DMS 273 (cell line): ENCODE results near the gene PPM1L.
A peak's percentile ranks its signal among the peaks of the same experiment; 100 is the strongest.

ENCODE experiments used
- DNase-seq: peaks from one replicate; lab custom pipeline; 2025; ENCODE audit not compliant: unreplicated experiment; lab: John Stamatoyannopoulos, UW

Gene PPM1L

GRCh38 chr3:160842021-160843005 is 86.3 kb downstream of the PPM1L start:
- no peak for DNase-seq

DNA sequence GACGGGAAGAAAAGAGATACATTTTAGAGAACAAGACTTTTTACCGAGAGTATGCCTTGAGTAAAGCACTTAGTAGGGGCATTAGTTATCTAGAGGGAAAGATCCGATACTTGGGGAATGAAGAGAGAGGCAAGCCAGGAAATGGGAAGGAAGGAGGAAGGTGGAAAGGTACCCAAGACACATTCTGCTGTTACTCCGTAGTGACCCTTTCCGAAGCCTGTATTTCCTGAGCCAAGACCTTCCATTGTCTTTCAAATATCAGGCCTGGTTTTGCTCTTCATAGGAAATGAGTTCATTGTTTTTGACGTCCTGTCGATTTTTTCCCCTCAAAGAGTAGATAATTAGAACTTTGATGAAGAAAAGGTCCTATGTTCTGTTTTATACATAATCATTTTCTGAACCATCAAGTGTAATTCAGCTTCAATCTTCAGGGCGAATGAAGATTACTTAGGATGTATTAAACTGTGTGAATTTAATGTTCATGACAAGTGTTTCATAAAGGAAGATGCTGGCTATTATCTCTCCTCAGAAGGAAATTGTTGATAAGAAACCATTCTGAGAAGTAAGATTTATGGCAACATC is 95.7 kb downstream of the PPM1L start:
- no peak for DNase-seq

GRCh38 chr3:160852856-160853255 is 96.8 kb downstream of the PPM1L start:
- no peak for DNase-seq

DNA sequence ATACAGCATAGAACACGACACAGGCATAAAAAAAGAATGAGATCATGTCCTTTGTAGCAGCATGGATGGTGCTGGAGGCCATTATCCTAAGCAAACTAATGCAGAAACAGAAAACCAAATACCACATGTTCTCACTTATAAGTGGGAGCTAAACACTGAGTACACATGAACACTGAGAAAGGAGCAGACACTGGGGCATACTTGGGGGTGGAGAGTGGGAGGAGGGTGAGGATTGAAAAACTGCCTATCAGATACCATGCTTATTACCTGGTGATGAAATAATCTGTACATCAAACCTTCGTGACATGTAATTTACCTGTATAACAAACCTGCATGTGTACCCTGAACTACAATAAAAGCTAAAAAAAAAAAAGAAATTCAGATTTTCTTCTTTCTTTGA is 100.4 kb downstream of the PPM1L start:
- no peak for DNase-seq

DNA sequence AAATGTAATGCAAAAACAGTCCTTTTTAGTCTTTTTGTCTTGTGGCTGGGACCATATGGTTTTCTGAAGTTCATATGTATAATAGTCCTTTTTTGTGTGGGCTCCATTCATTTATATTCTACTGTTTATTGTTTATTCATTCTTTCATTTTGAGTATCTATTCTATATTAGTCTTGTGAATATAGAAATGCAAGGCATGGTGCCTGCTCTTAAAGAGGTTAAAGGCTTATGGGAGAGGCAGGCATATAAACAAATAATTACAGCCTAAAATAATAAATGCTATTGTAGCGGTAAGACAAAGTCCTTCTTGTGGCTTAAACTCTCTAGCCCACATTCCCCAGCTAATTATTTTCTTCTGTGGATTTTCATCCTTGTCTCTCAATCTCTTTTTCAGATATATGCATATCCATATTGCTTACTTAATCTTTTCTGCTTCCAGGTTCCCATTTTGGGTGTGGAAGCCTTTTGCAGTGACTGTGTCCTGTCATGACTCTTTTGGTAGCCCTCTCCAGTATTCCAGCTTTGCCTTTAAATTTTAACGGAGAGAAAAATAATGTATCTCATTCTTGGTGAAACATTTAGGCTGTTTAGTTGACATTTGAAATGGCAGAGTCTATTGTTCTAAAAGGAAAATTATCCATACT is 101.6 kb downstream of the PPM1L start:
- no peak for DNase-seq

DNA sequence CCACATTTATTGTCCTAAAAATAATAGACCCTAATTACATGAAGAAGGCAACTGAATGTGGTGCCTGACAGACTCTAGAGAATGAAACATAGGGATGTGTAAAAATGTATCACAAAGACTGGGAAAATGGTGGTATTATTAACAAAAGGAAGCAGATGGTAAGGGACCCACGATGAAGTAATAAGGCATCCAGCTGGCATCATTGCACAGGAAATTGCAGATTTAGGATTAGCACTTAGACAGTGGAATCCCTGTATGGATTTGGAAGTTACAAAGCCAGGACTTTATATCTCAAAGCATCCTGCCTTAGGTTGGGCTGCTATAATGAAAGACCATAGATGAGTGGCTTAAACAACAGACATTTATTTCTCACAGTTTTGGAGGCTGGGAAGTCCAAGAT is 104.3 kb downstream of the PPM1L start:
- peak; percentile 89 for DNase-seq

- DNase-seq = peak; percentile 95
These were observed 113.8 kb downstream of the PPM1L start for GRCh38 chr3:160869825-160870224.

DNA sequence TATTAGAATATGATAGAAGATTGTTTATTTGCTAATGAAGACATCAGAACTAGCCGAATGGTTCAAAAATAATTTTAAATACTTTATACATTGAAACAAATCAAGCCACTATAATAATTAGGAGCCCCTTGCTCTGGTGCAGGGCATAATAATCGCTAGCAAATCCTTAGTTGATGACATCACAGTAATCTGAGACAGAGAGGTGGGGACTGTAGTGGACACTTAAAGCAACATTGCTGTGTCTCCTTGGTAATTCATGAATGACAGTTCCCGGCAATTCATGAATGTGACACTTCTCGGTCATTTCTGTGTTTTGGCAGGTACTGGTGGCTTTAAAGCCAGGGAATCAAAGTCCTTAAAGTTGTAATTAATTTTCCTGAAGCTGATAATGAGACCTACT is 114.3 kb downstream of the PPM1L start:
- peak; percentile 72 for DNase-seq

DNA sequence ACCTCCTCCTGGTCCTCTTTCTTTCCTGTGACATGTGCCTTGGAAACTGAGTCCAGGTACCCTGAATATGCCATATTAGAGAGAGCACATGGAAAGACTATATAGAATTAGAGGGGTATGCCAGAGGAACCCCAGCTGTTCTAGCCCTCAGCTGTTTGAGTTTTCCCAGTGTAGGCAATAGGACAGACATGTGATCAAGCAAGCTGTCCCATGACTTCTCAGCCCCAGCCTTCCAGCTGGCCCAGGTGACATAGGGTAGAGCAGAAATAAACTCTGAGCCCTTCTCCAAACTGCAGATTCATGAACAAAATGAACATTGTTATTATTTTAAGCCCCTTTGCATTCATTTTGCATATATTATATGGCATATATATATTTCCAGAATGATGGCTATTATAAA is 118.7 kb downstream of the PPM1L start:
- DNase-seq = peak; percentile 51

DNA sequence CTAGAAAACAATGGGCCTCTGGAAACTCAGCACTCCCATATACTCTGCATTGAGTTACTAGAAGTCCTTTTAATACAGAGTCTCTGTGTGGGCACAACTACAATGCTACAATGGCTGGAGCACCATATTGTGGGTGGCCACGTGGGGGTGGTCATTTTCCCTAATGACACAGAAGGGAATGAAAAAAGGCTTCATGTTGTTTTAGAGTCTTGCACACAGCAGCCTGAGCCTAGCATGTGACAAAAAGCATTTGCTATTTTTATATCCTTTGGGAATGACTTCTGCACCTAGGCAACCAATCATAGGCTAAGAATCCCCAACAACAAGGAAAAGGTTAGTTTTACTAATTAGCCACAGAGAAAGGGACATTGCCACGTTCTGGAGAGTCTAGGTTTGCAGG is 120.6 kb downstream of the PPM1L start:
- no peak for DNase-seq

- DNase-seq = no peak
These were observed 123.8 kb downstream of the PPM1L start for GRCh38 chr3:160879859-160880258.

GRCh38 chr3:160883373-160883772 is 127.3 kb downstream of the PPM1L start:
- DNase-seq = peak; percentile 33

DNA sequence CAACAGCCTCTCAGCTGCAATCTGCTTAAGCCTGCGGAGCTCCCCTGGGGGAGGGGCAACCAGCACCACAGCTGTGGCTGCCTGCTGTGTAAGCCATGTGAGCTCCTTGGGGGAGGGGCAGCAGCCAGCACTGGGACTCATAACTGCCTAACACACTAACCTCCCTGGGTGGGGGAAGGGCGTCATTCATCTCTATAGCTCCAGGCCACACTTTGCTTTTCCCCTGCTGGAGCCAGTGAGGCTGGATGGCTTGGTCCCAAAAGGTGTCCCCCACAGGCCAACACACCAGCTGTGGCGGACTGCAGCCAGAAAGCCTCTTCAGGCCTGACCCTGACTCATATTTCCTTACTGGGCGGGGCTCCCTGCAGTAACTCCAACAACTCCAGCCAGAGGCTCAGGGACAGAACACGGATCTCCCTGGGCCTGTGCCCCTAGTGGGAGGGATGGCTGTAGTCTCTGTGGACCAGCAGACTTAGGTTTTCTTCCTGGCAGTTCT is 129.8 kb downstream of the PPM1L start:
- peak; percentile 99 for DNase-seq

- DNase-seq = no peak
These were observed 130.4 kb downstream of the PPM1L start for GRCh38 chr3:160886421-160886820.

- peak; percentile 22 for DNase-seq
These were observed 137.2 kb downstream of the PPM1L start for GRCh38 chr3:160893207-160893606.

DNA sequence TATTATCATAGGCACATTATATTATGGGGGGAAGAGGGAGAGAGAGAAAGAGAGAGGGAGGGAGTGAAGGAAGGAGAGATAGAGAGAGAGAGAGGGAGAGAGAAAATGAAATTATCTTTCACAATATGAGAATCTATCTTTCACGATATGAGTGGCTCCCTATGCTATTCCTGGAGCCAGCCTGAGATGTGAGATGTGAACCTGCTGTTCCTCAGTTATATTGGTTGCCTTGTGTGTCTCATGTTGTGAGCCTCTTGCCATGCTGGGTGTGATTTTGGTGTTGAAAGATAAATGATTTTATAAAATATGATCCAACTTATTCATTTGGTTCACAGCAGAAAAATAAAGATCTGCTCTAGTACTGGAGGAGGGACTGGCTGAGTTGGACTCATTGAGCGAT is 148.7 kb downstream of the PPM1L start:
- no peak for DNase-seq

GRCh38 chr3:160906646-160907045 is 150.6 kb downstream of the PPM1L start:
- no peak for DNase-seq

DNA sequence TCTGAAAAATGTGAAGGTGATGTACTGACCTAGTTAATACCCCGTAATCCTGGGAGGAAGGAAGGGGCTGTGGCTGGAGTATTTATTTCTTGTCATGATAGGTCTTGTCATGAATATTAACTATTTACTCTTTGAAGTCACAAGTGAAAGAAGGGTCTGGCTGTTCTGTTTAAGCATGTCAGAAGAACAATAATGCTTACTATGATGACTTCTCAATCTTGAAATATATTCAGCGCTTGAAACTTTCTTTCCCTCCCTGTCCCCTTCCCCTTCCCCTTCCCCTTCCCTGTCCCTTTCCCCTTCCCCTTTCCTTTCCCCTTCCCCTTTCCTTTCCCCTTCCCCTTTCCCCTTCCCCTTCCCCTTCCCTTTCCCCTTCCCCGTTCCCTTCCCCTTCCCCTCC is 153.9 kb downstream of the PPM1L start:
- no peak for DNase-seq

- DNase-seq = no peak
These were observed 155.4 kb downstream of the PPM1L start for GRCh38 chr3:160911411-160911810.

DNA sequence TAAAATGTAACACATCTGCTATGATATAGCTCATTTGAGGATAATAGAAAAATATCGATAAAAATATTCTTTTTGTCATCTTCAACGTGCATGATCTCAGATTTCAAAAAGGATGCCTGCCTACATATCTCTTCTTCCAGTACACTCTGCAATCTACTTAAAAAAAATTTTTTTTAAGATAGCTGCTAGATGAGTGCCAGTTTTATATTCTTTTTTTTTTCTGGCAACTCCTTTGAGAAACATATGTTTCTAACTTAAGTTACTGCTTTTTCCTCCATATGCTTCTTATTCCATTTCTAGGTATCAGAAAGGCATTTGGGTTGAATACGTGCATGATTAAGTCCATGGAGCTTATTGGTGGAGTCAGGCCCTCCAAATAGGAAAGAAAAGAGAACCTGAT is 160.4 kb downstream of the PPM1L start:
- no peak for DNase-seq

DNA sequence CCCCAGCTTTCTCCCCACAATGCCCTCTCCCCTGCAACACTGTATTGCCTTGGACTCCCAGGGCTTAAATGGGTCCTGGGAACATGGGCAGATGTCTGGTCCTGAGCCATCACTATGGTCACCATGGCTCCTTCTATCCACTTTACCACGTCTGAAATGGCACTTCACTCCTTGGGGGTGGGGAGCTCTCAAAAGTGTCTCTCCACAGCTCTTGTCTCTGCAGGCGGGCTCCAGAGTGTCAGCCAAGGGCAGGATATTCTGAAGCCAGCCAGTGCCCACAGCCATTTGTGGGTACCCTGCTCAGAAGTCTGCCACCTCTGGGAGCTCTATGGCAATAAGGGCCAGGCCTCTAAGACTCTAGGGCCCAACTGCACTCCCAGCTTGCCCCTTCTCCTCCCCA is 163.9 kb downstream of the PPM1L start:
- peak; percentile 22 for DNase-seq
